Heart left ventricle (tissue), 13 donors: ENCODE results near the gene GINM1.

Experiments used
- POLR2A ChIP-seq, 2 donors: fragments of 450-650 bp; IDR thresholded peaks; one replicate each; pipeline ENCODE4 v1.6.1; 2017; ENCODE audit warnings: antibody characterized with exemption in 2 of 2, mild to moderate bottlenecking in 2 of 2, moderate library complexity in 2 of 2
- TF ChIP-seq, protein P1 (sequence below), 12 donors: fragments of 200-600 bp; sonication (generic) in 4 of 12; IDR thresholded peaks; one replicate each; pipeline versions ENCODE4 v1.5.0 to v1.8.0; 2018 to 2022; ENCODE audit warnings: antibody characterized with exemption in 12 of 12, mild to moderate bottlenecking in 5 of 12
- donor health status: ischemic (EF 13 %, LVEDD 7.1; RV severe dilation, severe dysfunction).
- donor health status: DM: no; HTN: yes; CAD: no.
- donor health status: DM: no; HTN: no; CAD: no.
- donor health status: ischemic (EF 25% LVEDD 6.9; RV normal size, moderate dysfunction).
- donor health status: ischemic (EF 25% LVEDD 5.7; RV mildly dilated, moderate dysfunction).
- donor health status: ischemic (EF 35%, LVEDD 5.7; RV mildly dilated, moderate dysfunction).
- donor health status: nonischemic (EF 11% LVEDD 7.7; RV severe dilation, severe dysfunction).
- donor health status: DM: yes; HTN: yes; CAD: no.
- donor health status: PGD.
- donor health status: ischemic (EF 29% LVEDD 5.4; RV normal size, mild dysfunction).
- donor health status: nonischemic (EF 23%, LVEDD 6.1; RV moderate dilation, normal function).

- no peak for TF ChIP-seq POLR2A (IDR thresholded peaks at IDR 0.05)
- TF ChIP-seq, protein P1, sequence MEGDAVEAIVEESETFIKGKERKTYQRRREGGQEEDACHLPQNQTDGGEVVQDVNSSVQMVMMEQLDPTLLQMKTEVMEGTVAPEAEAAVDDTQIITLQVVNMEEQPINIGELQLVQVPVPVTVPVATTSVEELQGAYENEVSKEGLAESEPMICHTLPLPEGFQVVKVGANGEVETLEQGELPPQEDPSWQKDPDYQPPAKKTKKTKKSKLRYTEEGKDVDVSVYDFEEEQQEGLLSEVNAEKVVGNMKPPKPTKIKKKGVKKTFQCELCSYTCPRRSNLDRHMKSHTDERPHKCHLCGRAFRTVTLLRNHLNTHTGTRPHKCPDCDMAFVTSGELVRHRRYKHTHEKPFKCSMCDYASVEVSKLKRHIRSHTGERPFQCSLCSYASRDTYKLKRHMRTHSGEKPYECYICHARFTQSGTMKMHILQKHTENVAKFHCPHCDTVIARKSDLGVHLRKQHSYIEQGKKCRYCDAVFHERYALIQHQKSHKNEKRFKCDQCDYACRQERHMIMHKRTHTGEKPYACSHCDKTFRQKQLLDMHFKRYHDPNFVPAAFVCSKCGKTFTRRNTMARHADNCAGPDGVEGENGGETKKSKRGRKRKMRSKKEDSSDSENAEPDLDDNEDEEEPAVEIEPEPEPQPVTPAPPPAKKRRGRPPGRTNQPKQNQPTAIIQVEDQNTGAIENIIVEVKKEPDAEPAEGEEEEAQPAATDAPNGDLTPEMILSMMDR (IDR thresholded peaks at IDR 0.05) = no peak
Measured at GRCh38 chr6:149559389-149559788, 6.8 kb upstream of the GINM1 start.
